ENCODE results near the gene ZFP36L2. TPM values are rescaled to one million over a fixed set of nuclear protein-coding genes. Genes with fewer than 3 reads are reported as not detected.

Gene ZFP36L2
- total and polyA plus RNA-seq, 2 donors (not counting 1 experiment from before 2014, with no cell fraction given), result 94.9 to 482 TPM

DNA sequence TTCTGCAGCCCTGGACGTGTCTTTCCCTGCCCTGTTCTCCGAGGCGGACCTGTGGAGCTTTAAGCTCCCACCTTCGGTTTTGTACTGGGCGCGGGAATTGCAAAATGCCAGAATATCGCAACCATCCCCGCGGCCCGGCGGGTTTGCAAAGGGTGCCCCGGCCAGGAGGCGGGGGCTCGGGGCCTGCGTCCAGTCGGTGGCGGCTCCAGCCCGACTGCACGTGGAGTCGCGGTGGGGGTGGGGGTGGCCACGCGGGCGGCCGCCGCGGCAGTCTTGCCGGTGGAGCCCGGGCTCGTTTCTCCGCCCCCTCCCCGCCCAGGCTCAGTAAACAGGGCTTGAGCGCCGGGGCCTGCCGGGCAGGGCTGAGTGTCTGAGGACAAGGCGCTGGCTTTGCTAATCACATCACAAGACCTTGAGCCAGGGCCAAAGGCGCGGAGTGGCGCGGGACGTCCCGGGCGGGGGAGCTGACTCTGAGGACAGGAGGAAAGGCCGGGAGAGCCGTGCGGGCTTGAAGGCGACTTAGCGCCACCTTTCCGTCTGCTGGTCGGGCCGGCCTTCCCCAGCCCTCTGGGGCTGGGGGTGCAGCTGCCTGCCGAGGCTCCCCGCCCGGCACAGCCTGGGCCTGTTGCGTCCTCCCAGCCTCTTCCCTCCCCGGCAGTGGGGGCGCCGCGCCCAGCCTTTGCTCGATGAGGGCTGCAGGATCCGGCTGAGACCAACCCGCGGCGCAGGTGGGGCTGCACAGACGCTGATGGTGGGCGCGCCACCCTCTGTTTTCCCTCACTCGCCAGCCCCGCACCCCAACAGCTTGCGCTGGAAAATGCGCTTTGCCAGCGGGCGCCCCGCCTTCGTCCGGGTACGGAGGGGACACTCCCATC, 786 bp upstream of the ZFP36L2 start:
- Mint-ChIP-seq H3K27me3 (no peaks in the 10 kb centered on the region), H3K4me3 (peak overlapping the region; percentile 98), H3K27ac (peak overlapping the region; percentile 97), H3K9me3 (ENCODE audit: insufficient read depth) (no peaks in the 10 kb centered on the region), H3K4me1 (peaks cover 46% of the 10 kb centered on the region)
- Histone ChIP-seq H3K4me2 (replicated peaks; ENCODE audit: low read depth, low read length, poor library complexity, severe bottlenecking) (peak overlapping the region; percentile 85), H3K27ac (ENCODE audit: low read length in 2 of 2) (peak overlapping the region; percentile 87 to 90), H3K27me3 (replicated peaks in 1 of 4; ENCODE audit: control extremely low read depth in 1 of 4, control insufficient read depth in 3 of 4, insufficient read depth in 4 of 4, low read length in 3 of 4) (no peaks in the 10 kb centered on the region), H2AFZ (ENCODE audit: insufficient read depth, low read depth, low read length, poor library complexity, severe bottlenecking) (peak overlapping the region; percentile 73), H4K20me1 (ENCODE audit: control insufficient read depth, insufficient read depth, low read length, poor library complexity, severe bottlenecking) (peaks cover 34% of the 10 kb centered on the region), H3K9me3 (ENCODE audit: control extremely low read depth in 1 of 3, control insufficient read depth in 2 of 3, insufficient read depth in 1 of 3, low read length in 2 of 3) (no peaks in the 10 kb centered on the region), H3K4me1 (ENCODE audit: control insufficient read depth in 2 of 2, insufficient read depth in 2 of 2, low read length in 2 of 2) (peaks cover 30 to 50% of the 10 kb centered on the region in 2 donors), H3K4me3 (ENCODE audit: control extremely low read depth in 1 of 5, extremely low read depth in 1 of 5, insufficient read depth in 1 of 5, low read depth in 2 of 5, low read length in 4 of 5) (peak overlapping the region; percentile 28 to 93 (median 92)), H3K9ac (ENCODE audit: low read length) (peak overlapping the region; percentile 88), H3K36me3 (replicated peaks in 1 of 2; ENCODE audit: control extremely low read depth in 1 of 2, control insufficient read depth in 1 of 2, extremely low read depth in 1 of 2, insufficient read depth in 2 of 2, low read length in 1 of 2) (peaks cover 0 to 40% of the 10 kb centered on the region in 2 experiments), H3K79me2 (ENCODE audit: control insufficient read depth, insufficient read depth, low read length) (peaks cover 69% of the 10 kb centered on the region)
- ATAC-seq (ENCODE audit: low read depth) (peak; percentile 21), DNase-seq (peak; percentile 83)
- no peak for TF ChIP-seq EZH2 (IDR thresholded peaks at IDR 0.05; ENCODE audit: borderline replicate concordance, insufficient read depth, low read depth, low read length, poor library complexity, severe bottlenecking)
- TF ChIP-seq, protein P1, sequence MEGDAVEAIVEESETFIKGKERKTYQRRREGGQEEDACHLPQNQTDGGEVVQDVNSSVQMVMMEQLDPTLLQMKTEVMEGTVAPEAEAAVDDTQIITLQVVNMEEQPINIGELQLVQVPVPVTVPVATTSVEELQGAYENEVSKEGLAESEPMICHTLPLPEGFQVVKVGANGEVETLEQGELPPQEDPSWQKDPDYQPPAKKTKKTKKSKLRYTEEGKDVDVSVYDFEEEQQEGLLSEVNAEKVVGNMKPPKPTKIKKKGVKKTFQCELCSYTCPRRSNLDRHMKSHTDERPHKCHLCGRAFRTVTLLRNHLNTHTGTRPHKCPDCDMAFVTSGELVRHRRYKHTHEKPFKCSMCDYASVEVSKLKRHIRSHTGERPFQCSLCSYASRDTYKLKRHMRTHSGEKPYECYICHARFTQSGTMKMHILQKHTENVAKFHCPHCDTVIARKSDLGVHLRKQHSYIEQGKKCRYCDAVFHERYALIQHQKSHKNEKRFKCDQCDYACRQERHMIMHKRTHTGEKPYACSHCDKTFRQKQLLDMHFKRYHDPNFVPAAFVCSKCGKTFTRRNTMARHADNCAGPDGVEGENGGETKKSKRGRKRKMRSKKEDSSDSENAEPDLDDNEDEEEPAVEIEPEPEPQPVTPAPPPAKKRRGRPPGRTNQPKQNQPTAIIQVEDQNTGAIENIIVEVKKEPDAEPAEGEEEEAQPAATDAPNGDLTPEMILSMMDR (IDR thresholded peaks at IDR 0.05), result no peak
- under 1% methylated on average over 77 of the region's 77 CpGs for WGBS (ENCODE audit: insufficient coverage)
- ChIA-PET CTCF (interaction anchor here (0.6 to 21.8 kb wide), 14 partner anchors 8 to 535 kb away, joined by 3 to 650 read pairs (median 52); no protein-coding TSS in a partner anchor), POLR2A (interaction anchor here (0.5 to 13.4 kb wide), 24 partner anchors 7 to 1091 kb away, joined by 3 to 561 read pairs (median 8); no protein-coding TSS in a partner anchor)
- intact Hi-C loops (cut with micrococcal nuclease), result loop anchor here (1.0 to 5.0 kb wide), 6 partner anchors 8 to 415 kb away; no protein-coding TSS in a partner anchor
